ENCODE results near the gene SCAPER.

DNA sequence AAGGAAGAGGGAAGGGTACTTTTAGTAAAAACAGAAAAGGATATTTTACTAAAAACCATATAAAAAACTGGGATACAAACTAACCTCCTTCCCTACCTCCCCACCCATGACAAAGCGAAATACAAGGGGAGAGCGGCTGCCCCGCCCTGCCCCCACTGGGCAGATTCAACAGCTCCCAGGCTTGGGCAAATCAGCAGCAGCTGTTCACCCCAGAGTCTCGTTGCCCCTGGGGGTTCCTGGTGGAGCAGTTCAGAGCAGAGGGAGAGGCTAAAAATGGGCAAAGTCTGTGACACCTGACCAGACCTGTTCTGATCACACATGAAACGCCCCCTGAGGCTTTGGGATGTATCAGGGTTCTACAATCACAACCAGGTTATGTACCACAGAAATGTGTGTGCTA, 591.4 kb downstream of the SCAPER start:
- TF ChIP-seq JUND (IDR thresholded peaks at IDR 0.05; ENCODE audit: low read depth, low read length): no peak
- no peak for TF ChIP-seq WRNIP1 (IDR thresholded peaks at IDR 0.05; ENCODE audit: borderline replicate concordance, low read depth, low read length)
- no peak for TF ChIP-seq SP1 (IDR thresholded peaks at IDR 0.05; ENCODE audit: low read depth, low read length)
- no peak for TF ChIP-seq POLR2A (IDR thresholded peaks at IDR 0.05; ENCODE audit: low read depth, low read length)
- TF ChIP-seq BHLHE40 (IDR thresholded peaks at IDR 0.05; ENCODE audit: borderline replicate concordance in 1 of 2, low read depth in 2 of 2, low read length in 1 of 2): no peak
- TF ChIP-seq TAF1 (IDR thresholded peaks at IDR 0.05; ENCODE audit: borderline replicate concordance, low read depth, low read length): no peak
- no peak for TF ChIP-seq NBN (IDR thresholded peaks at IDR 0.05)
- TF ChIP-seq NR2F1 (conservative IDR thresholded peaks at IDR 0.05): no peak
- TF ChIP-seq, protein P1, sequence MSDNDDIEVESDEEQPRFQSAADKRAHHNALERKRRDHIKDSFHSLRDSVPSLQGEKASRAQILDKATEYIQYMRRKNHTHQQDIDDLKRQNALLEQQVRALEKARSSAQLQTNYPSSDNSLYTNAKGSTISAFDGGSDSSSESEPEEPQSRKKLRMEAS (IDR thresholded peaks at IDR 0.05; ENCODE audit: low read depth, low read length): no peak
- no peak for TF ChIP-seq RAD51 (IDR thresholded peaks at IDR 0.05)
- TF ChIP-seq YY1 (IDR thresholded peaks at IDR 0.05; ENCODE audit: low read depth, low read length): no peak
- TF ChIP-seq, protein P2, sequence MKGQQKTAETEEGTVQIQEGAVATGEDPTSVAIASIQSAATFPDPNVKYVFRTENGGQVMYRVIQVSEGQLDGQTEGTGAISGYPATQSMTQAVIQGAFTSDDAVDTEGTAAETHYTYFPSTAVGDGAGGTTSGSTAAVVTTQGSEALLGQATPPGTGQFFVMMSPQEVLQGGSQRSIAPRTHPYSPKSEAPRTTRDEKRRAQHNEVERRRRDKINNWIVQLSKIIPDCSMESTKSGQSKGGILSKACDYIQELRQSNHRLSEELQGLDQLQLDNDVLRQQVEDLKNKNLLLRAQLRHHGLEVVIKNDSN (IDR thresholded peaks at IDR 0.05; ENCODE audit: borderline replicate concordance, extremely low read length, insufficient read depth, low read depth, low read length): no peak

Data from GM12878 (cell line).